Parathyroid adenoma (tissue), 2 donors: Measurements from ENCODE around the gene BIN1.

Experiments used
- H2AFZ ChIP-seq: fragments of 300-600 bp; sonication (generic); one replicate; pipeline ENCODE4 v1.7.0; 2017; ENCODE audit warnings: antibody characterized with exemption, mild to moderate bottlenecking
- H3K27ac ChIP-seq: fragments of 300-600 bp; sonication (generic); one replicate; pipeline ENCODE4 v1.7.0; 2017
- H3K27me3 ChIP-seq: fragments of 300-600 bp; sonication (generic); one replicate; pipeline ENCODE4 v1.7.0; 2017; ENCODE audit warnings: low read length; ENCODE audit not compliant: control insufficient read depth, insufficient read depth
- H3K36me3 ChIP-seq: fragments of 300-600 bp; sonication (generic); one replicate; pipeline ENCODE4 v1.7.0; 2017; ENCODE audit warnings: low read length; ENCODE audit not compliant: control insufficient read depth, insufficient read depth
- H3K4me1 ChIP-seq: fragments of 300-600 bp; sonication (generic); one replicate; pipeline ENCODE4 v1.7.0; 2017; ENCODE audit warnings: control low read depth
- H3K4me2 ChIP-seq: fragments of 300-600 bp; sonication (generic); one replicate; pipeline ENCODE4 v1.7.0; 2017; ENCODE audit warnings: low read length
- H3K4me3 ChIP-seq: fragments of 300-600 bp; sonication (generic); one replicate; pipeline ENCODE4 v1.7.0; 2017; ENCODE audit warnings: low read depth, low read length
- H3K79me2 ChIP-seq: fragments of 300-600 bp; sonication (generic); one replicate; pipeline ENCODE4 v1.7.0; 2017; ENCODE audit warnings: control low read depth
- H3K9ac ChIP-seq: fragments of 300-600 bp; sonication (generic); one replicate; pipeline ENCODE4 v1.7.0; 2017; ENCODE audit warnings: mild to moderate bottlenecking
- H3K9me3 ChIP-seq: fragments of 300-600 bp; sonication (generic); one replicate; pipeline ENCODE4 v1.7.0; 2017; ENCODE audit warnings: low read length; ENCODE audit not compliant: control insufficient read depth
- TF ChIP-seq, protein P1 (sequence below): fragments of 300-600 bp; sonication (generic); IDR thresholded peaks from one replicate; pipeline ENCODE4 v1.7.0; 2017; ENCODE audit warnings: antibody characterized with exemption, mild to moderate bottlenecking
- donor health status: primary hyperparathyroidism.

The BIN1 gene

GRCh38 chr2:127117603-127118002 is 10.6 kb upstream of the BIN1 start:
- TF ChIP-seq, protein P1, sequence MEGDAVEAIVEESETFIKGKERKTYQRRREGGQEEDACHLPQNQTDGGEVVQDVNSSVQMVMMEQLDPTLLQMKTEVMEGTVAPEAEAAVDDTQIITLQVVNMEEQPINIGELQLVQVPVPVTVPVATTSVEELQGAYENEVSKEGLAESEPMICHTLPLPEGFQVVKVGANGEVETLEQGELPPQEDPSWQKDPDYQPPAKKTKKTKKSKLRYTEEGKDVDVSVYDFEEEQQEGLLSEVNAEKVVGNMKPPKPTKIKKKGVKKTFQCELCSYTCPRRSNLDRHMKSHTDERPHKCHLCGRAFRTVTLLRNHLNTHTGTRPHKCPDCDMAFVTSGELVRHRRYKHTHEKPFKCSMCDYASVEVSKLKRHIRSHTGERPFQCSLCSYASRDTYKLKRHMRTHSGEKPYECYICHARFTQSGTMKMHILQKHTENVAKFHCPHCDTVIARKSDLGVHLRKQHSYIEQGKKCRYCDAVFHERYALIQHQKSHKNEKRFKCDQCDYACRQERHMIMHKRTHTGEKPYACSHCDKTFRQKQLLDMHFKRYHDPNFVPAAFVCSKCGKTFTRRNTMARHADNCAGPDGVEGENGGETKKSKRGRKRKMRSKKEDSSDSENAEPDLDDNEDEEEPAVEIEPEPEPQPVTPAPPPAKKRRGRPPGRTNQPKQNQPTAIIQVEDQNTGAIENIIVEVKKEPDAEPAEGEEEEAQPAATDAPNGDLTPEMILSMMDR, result no peak
- Histone ChIP-seq H3K79me2 (no peaks in the 10 kb centered on the region), H3K27me3 (no peaks in the 10 kb centered on the region), H3K4me3 (no peak overlapping the region), H3K27ac (no peak overlapping the region), H3K4me1 (no peaks in the 10 kb centered on the region), H3K9me3 (no peaks in the 10 kb centered on the region), H2AFZ (no peak overlapping the region), H3K9ac (no peak overlapping the region), H3K4me2 (no peak overlapping the region), H3K36me3 (no peaks in the 10 kb centered on the region)

DNA sequence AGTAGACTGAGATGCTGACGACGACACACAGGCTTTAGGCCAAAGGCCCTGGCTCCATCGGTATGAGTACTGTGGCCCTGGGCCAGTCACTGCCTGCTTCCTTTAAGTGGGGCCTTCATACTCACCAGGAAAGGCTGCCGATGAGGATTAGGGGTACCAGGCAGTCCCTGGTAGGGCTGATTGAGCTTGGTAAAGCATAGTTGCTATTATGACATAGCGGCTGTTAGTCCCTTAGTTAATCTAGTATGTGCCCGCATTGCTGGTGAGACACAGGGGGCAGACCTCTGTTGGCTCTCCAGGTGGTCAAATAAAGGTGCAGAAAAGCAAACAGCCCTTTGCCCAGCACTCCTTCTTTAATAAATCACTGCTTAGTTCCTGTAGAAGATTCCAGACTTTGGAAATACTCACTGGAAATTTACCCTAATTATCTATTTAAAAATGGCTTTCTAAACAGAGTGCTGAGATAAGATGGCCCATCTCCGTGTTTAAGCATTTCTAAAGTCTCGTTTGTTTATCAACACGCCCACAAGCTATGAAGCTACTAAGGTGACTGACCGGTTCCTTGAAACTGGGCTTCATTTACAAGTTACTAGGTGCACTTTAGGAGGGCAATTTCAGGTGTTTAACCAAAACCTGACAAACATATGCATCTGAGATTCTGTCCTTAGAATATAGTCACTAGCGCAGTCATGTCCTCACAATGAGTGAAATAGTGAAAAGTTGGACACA is 8.7 kb upstream of the BIN1 start:
- Histone ChIP-seq H2AFZ (no peak overlapping the region), H3K79me2 (no peaks in the 10 kb centered on the region), H3K4me3 (no peak overlapping the region), H3K27ac (no peak overlapping the region), H3K27me3 (no peaks in the 10 kb centered on the region), H3K36me3 (no peaks in the 10 kb centered on the region), H3K4me2 (no peak overlapping the region), H3K9ac (no peak overlapping the region), H3K9me3 (no peaks in the 10 kb centered on the region), H3K4me1 (no peaks in the 10 kb centered on the region)
- TF ChIP-seq, protein P1, result no peak

DNA sequence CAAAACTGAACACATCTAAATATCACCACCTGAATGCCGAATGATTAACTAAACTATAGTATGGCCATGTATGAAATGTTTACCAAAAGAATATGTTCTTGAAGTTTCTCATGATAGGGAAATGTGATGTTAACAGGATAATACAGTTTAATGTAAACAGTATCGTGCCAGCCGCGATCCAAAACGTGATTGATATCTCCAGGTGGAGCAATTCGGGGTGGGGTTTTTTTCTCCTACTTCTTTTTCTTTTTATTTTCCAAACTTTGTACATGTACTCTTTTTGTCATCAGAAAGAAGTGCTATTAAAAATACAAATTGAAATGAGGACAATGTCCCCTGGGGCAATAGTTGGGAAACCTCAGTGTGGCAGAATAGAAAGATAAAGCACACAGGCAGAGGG is 4.0 kb upstream of the BIN1 start:
- Histone ChIP-seq H3K9me3 (no peaks in the 10 kb centered on the region), H3K4me1 (no peaks in the 10 kb centered on the region), H3K36me3 (no peaks in the 10 kb centered on the region), H3K27ac (no peak overlapping the region), H3K27me3 (no peaks in the 10 kb centered on the region), H3K79me2 (peaks cover 5% of the 10 kb centered on the region), H3K9ac (no peak overlapping the region), H3K4me2 (no peak overlapping the region), H3K4me3 (no peak overlapping the region), H2AFZ (no peak overlapping the region)
- TF ChIP-seq, protein P1, result no peak

- Histone ChIP-seq H3K27ac (peak overlapping the region; percentile 80), H3K4me3 (peak overlapping the region; percentile 76), H3K36me3 (no peaks in the 10 kb centered on the region), H3K4me1 (peaks cover 18% of the 10 kb centered on the region), H2AFZ (peak overlapping the region; percentile 84), H3K9me3 (no peaks in the 10 kb centered on the region), H3K9ac (no peak overlapping the region), H3K4me2 (peak overlapping the region; percentile 94), H3K27me3 (no peaks in the 10 kb centered on the region), H3K79me2 (peaks cover 24% of the 10 kb centered on the region)
- TF ChIP-seq, protein P1, result no peak
Measured at GRCh38 chr2:127108090-127108523, 1.2 kb upstream of the BIN1 start.

GRCh38 chr2:127107622-127107999 is 657 bp upstream of the BIN1 start:
- H3K9ac ChIP-seq, result peak overlapping the region; percentile 12
- peak overlapping the region; percentile 76 for H3K4me3 ChIP-seq
- H3K79me2 ChIP-seq, result peaks cover 29% of the 10 kb centered on the region
- TF ChIP-seq, protein P1, result no peak
- H3K9me3 ChIP-seq, result no peaks in the 10 kb centered on the region
- peak overlapping the region; percentile 84 for H2AFZ ChIP-seq
- no peaks in the 10 kb centered on the region for H3K36me3 ChIP-seq
- peak overlapping the region; percentile 80 for H3K27ac ChIP-seq
- H3K4me1 ChIP-seq, result peaks cover 23% of the 10 kb centered on the region
- no peaks in the 10 kb centered on the region for H3K27me3 ChIP-seq
- H3K4me2 ChIP-seq, result peak overlapping the region; percentile 94
